Body of pancreas (tissue), 4 donors: ENCODE results near the gene MPL.

Source experiments
- POLR2A ChIP-seq, 3 donors: fragments of 450-650 bp; IDR thresholded peaks; one replicate each; pipeline ENCODE4 v1.6.1; 2016; ENCODE audit warnings: antibody characterized with exemption in 3 of 3, mild to moderate bottlenecking in 2 of 3
- TF ChIP-seq, protein P1 (sequence below), 7 experiments: fragments of 450-650 bp in 4 of 7; fragments of 200-600 bp in 3 of 7; sonication (generic) in 3 of 7; IDR thresholded peaks; one replicate each; pipeline ENCODE4 v1.5.1; 2016 to 2019; ENCODE audit warnings: antibody characterized with exemption in 7 of 7

DNA sequence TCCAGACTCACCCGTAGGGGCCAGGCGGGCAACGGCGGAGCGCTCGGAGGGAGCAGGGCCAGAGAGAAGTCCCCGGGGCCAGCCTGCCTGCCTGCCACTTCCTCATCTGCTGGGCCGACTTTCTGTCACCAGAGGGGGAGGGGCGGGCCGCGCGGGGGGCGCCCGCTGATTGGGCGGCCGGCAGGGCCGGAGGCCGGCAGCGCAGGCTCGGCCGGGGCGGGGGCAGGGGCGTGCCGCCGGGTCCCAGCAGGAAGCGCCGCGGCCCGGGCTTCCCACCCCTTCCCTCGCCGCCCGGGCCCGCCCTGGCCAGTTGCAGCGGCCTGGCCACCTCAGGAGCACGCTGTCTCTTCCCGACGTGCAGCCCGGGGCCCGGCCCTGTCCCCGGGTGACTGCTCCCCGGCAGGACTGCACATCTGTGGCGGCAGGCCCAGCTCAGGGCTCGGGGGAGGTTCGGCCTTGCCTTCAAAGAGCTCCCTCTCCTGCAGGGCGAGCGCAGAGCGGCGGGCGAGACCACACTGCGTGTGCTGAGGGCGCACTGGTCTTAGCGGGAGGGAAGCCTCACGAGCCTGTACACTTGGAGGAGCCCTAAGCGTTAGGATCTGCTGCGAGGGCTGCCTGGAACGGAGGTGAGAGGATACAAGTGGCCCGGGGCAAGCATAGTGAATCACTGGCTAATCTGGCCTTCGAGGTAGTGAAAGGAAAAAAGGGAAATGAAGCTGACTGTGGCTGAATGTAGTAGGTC, 30.5 kb downstream of the MPL start, which contains the start of gene ELOVL1:
- peak; percentile 73 to 86 (median 86) for TF ChIP-seq POLR2A (IDR thresholded peaks at IDR 0.05)
- TF ChIP-seq, protein P1, sequence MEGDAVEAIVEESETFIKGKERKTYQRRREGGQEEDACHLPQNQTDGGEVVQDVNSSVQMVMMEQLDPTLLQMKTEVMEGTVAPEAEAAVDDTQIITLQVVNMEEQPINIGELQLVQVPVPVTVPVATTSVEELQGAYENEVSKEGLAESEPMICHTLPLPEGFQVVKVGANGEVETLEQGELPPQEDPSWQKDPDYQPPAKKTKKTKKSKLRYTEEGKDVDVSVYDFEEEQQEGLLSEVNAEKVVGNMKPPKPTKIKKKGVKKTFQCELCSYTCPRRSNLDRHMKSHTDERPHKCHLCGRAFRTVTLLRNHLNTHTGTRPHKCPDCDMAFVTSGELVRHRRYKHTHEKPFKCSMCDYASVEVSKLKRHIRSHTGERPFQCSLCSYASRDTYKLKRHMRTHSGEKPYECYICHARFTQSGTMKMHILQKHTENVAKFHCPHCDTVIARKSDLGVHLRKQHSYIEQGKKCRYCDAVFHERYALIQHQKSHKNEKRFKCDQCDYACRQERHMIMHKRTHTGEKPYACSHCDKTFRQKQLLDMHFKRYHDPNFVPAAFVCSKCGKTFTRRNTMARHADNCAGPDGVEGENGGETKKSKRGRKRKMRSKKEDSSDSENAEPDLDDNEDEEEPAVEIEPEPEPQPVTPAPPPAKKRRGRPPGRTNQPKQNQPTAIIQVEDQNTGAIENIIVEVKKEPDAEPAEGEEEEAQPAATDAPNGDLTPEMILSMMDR (IDR thresholded peaks at IDR 0.05): peak in 5 of 7 experiments; percentile 4 to 39 (median 35)
